NCI-H226 (cell line): ENCODE results near the gene FAM200C.

Experiments used
- DNase-seq: peaks from one replicate; pipeline ENCODE4 v3.0.0-alpha.2; 2015

The FAM200C gene

GRCh38 chr5:160366230-160366629 is 33.6 kb downstream of the FAM200C start:
- no peak for DNase-seq

GRCh38 chr5:160363660-160364395 is 36.0 kb downstream of the FAM200C start:
- no peak for DNase-seq

GRCh38 chr5:160363211-160363610 is 36.6 kb downstream of the FAM200C start:
- DNase-seq: no peak

- DNase-seq: no peak
These were observed 38.1 kb downstream of the FAM200C start for GRCh38 chr5:160361624-160362228.

- no peak for DNase-seq
These were observed 39.5 kb downstream of the FAM200C start for GRCh38 chr5:160360310-160360709.

GRCh38 chr5:160359816-160360215 is 40.0 kb downstream of the FAM200C start:
- no peak for DNase-seq

GRCh38 chr5:160359242-160359641 is 40.6 kb downstream of the FAM200C start:
- DNase-seq: no peak

- DNase-seq: no peak
These were observed 41.9 kb downstream of the FAM200C start for GRCh38 chr5:160357861-160358411.

GRCh38 chr5:160357394-160357793 is 42.5 kb downstream of the FAM200C start:
- no peak for DNase-seq

GRCh38 chr5:160356550-160357347 is 43.1 kb downstream of the FAM200C start:
- no peak for DNase-seq

GRCh38 chr5:160354666-160355065 is 45.2 kb downstream of the FAM200C start:
- DNase-seq: no peak

GRCh38 chr5:160353379-160353778 is 46.5 kb downstream of the FAM200C start:
- no peak for DNase-seq

- DNase-seq: no peak
These were observed 47.5 kb downstream of the FAM200C start for GRCh38 chr5:160352308-160352707.

- DNase-seq: no peak
These were observed 49.9 kb downstream of the FAM200C start for GRCh38 chr5:160349935-160350303.

GRCh38 chr5:160349249-160349934 is 50.5 kb downstream of the FAM200C start:
- DNase-seq: no peak

- no peak for DNase-seq
These were observed 51.8 kb downstream of the FAM200C start for GRCh38 chr5:160348080-160348479.

GRCh38 chr5:160347448-160347847 is 52.4 kb downstream of the FAM200C start:
- no peak for DNase-seq
